Inflammatory macrophage treated with lipopolysaccharide for 1 hour (primary cell): ENCODE measurements around the gene C12orf75.
"Not testable (repeated sequence)": the region's sequence is repeated elsewhere in the genome, so short reads cannot be mapped to it uniquely, and the experiment has no call there.

Experiments used
- DNase-seq, 2 donors: peaks; one replicate each; pipeline ENCODE4 v3.0.0-alpha.2; 2020 to 2022

C12orf75 gene

DNA sequence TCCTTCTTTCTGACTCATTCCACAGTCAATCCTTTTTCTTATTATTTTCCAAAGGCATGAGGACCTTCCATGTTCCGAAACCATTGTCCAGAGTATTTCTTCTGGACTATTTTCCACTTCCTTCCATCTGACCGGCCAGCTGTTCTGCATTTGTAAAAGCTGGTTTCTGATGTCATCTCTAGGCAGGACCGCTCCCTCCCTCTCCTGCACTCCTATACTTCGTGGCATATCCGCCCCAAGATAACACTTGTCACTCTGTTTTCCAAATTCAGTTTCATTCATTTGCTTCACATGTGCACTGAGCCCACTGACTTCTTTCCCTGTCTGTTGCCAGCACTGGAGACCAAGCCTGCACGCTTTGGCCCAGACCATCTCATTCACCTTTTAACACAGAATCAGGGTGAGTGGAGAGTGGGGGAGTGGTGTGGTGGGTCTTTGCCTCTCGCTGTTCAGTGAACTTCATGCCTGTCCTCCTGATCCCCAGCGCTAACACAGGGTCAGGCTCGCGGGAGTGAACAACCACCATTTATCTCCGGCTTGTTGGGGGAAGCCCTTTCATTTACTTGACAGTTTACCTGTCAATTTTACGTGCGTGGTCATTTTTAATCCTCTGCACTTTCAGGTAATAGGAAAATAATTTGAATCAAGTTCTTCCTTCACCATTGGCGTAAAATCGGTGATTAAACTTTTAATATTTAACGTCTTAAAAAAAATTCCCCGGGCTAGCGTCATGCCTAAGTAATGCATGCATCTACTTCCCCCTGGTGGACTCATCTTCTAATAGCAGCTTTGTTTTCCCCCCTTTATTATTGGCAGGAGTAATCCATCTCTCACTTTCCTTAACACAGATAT is 52.5 kb downstream of the C12orf75 start:
- DNase-seq = peak; percentile 33 to 79

GRCh38 chr12:105384220-105384619 is 53.7 kb downstream of the C12orf75 start:
- DNase-seq = no peak

GRCh38 chr12:105384916-105385535 is 54.5 kb downstream of the C12orf75 start:
- DNase-seq = peak in 1 of 2 donors; percentile 10

DNA sequence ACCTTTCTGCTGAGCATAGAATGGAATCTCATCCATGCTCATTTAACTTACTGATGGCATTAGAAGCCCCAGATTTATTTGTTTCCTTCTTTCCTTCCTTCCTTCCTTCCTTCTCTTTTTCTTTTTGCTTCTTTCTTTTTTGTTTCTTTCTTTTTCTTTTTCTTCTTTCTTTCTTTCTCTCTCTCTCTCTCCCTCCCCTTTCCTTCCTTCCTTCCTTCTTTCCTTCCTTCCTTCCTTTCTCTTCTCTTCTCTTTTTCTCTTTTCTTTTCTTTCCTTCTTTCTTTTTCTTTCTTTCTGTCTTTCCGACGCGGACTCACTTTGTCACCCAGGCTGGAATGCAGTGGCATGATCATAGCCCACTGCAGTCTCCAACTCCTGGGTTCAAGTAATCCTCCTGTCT is 55.9 kb downstream of the C12orf75 start:
- DNase-seq = no peak

- DNase-seq = no peak
These were observed 60.7 kb downstream of the C12orf75 start for GRCh38 chr12:105391231-105391630.

DNA sequence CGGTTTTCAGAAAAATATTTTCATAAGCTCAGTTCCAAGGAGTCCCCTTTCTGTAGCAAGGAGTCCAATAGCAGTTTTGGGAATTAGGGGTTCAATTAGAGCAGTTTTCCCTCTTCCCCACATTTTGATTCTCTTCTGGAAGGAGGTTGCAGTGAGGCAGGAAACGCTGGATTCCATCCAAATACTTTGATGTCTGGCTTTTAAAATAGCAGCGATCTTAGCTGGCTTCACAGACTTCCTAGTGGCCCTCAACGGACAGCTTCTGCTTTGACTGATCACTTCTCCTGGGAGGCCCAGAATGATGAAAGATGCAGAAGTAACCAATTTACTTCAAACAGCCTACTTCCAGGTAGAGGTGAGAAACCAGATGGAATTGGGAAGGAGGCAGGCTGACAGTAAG is 63.1 kb downstream of the C12orf75 start:
- DNase-seq = peak in 1 of 2 donors; percentile 2

DNA sequence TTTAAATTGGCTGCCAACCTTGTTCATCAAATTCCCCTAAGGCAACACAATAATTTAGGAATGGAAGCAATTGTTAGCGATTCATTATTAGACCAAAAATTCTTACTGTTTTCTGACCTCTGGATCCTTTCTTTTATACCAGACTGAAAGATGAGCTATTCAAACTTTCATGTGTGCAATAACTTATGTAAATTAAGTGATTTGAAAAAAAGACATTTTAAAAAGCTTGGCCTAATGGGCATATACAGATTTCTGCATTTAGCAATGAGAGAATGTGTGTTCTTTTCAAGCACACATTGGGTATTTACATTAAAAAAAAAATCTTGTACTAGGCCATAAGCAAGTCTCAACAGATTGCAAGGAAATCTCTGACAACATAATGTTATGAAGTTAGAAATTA is 65.5 kb downstream of the C12orf75 start:
- DNase-seq = no peak

- DNase-seq = no peak
These were observed 66.5 kb downstream of the C12orf75 start for GRCh38 chr12:105396983-105397382.

DNA sequence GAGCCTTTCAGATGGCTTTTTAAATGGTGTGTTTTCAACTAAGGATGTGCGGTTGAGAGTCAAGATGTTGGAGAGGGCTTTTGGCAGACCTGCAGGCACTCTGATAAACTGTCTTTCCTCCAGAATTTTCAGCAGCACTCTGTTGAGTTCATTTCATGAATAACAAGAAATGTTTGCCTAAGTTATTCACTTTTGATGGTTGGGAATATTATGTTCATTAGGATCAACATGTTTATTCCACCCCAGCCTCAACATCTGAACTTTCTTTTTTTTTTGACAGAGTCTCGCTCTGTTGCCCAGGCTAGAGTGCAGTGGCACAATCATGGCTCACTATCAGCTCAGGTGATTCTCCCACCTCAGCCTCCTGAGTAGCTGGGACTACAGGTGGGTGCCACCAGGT is 68.4 kb downstream of the C12orf75 start:
- no peak for DNase-seq

GRCh38 chr12:105399428-105400081 is 69.1 kb downstream of the C12orf75 start:
- DNase-seq = no peak

DNA sequence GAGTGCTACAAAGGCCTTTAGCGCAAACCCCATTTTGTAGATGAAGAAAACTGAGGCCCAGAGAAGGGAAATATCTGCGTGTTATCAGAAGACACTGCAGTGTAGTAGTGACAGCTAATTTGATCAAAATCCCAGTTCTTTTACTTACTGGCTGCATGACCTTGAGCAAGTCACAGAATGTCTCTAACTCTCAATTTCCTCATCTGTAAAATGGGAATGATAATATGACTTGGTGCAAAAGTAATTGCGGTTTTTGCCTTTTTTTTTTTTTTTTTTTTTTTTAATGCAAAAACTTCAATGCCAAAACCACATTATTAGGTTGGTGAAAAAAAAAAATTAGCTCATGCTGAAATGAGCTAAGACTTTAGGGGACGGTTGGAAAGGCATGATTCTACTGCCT is 69.7 kb downstream of the C12orf75 start:
- DNase-seq = no peak

DNA sequence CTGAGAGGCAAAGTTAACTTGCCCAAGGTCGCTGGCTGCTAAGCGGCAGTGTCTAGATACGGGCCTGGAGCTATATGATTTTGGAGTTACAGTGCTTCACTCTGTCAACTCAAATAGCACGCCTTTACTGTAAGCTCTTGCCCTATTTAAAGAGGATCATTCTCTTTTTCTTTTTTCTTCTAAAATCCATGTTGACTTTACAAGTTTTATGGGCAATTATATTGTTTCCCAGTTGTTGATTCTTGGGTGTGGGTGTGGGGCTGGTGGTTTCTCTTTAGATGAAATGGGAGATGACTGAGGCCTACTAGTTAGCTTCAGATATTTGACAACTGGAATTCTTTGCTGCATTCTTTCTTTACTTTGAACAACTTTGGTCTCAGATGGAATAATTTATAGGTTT is 70.7 kb downstream of the C12orf75 start:
- no peak for DNase-seq

DNA sequence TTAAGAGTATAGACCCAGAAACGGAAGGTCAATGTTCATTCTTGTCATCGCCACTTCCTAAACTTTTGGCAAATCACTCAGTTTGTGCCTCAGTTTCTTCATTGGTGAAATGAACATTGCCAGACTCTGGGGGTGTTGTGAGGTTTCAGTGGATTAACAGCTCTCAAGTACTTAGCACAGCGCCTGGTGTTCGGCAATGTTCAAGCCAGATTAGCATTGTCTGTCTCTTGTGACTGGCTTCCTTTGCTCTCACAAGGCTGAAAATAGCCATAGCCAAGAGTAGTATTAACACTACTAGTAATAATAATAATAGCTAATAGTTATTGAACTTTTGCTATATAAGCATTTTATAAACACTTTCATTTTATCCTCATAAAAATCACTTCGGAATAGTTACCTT is 71.9 kb downstream of the C12orf75 start:
- no peak for DNase-seq

DNA sequence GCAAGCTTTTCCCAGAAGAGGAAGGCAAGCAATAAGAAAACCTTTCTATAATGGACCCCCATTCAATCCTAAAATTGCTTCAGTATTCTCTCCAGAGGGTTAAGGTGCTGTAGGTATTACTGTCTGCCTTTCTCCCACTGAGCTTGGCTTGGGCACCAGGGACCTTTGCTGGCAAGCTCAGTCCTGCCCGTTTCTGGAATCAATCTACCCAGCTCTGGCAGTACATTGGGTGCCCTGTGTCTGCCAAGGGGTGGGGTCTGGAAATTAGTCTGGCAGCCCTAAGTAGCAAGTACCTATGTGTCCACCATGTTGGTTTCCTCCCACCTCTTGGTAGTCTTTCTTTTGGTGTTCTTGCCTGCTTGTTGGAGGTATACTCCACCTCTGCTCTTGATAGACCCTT is 72.6 kb downstream of the C12orf75 start:
- DNase-seq = no peak

- not testable (repeated sequence) for DNase-seq
These were observed 73.6 kb downstream of the C12orf75 start for GRCh38 chr12:105404134-105404533.

GRCh38 chr12:105406497-105406896 is 76.0 kb downstream of the C12orf75 start:
- DNase-seq = no peak

- no peak for DNase-seq
These were observed 78.8 kb downstream of the C12orf75 start for GRCh38 chr12:105409279-105409678.

DNA sequence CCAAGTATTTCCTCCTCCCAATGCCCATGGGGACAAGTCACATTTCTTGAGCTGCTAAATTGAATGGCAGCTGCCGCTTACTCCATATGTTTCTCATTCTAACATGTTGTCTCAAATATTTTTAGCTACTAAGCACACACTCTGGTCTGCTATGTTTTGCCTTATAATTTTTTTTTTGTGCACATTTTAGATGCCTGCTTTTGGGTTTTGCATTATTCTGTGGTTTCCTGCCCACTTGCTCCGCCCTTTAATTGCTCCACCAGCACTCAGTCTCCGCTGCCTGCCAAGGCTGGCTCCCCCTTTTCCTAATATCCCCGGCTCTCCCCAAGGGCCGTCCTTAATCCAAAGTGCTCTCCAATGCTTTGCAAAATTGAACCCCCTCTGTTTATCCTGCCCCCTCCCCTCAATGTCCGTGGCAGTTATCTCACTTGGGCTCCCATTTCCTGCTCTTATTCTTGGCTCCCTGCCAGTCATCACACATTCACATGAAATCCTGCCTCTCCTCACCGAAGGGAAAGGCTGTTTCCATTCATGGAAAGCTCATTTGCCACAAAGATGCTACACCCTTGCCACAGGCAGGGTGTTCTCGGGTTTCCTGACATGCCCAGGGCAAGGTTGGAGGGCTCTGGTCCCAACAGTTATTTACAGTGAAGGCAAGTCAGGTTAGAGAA is 79.4 kb downstream of the C12orf75 start:
- DNase-seq = peak in 1 of 2 donors; percentile 10

DNA sequence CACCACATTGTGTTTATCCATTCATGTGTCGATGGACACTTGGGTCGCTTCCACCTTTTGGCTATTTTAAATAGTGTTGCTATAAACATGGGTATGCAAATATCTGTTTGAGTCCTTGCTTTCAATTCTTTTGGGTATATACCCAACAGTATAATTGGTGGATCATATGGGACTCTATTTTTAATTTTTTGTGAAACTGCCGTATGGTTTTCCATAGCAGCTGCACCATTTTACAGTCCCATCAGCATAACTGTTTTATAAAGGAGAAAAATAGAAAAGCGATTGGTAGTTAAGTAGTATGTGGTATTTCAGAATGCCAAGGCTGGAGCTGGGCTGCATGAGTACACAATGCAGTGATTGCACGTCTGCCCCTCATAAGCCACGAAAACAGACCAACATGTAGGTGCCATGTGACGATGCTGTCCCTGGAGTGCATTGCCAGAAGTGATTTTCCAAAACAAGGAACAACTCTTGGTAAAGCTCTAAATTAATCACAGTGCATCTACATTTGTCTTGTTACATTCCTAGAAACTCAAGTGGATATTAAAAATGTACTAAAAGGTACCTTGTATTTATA is 83.5 kb downstream of the C12orf75 start:
- DNase-seq = no peak

GRCh38 chr12:105417732-105418131 is 87.2 kb downstream of the C12orf75 start:
- DNase-seq = no peak

GRCh38 chr12:105418229-105418628 is 87.7 kb downstream of the C12orf75 start:
- no peak for DNase-seq

- no peak for DNase-seq
These were observed 88.4 kb downstream of the C12orf75 start for GRCh38 chr12:105418821-105419291.

- DNase-seq = no peak
These were observed 89.1 kb downstream of the C12orf75 start for GRCh38 chr12:105419606-105420005.
